HepG2 (cell line): ENCODE data around the gene TMEM255B. TPM values are rescaled to one million over a fixed set of nuclear protein-coding genes. Genes with fewer than 3 reads are reported as not detected.

Experiments
- ATAC-seq: fragments of 200-7000 bp; cut with Tn5 transposase; 3 replicates; pipeline ENCODE4 v1.9.1; 2020; ENCODE audit warnings: mild to moderate bottlenecking, moderate library complexity
- BruUV-seq: library from RNA; stranded (reverse); fragments of 400-500 nt; replicated peaks from 2 replicates; lab custom pipeline; 2021; lab: Mats Ljungman, UMichigan
- CTCF ChIA-PET: fragments of 300-600 bp; formaldehyde crosslinking; extraction: SDS; loops from one replicate; lab custom pipeline; 2021; ENCODE audit warnings: low total read pairs, inconsistent platforms, low intra/inter-chr PET ratio; lab: Yijun Ruan, JAX
- POLR2A ChIA-PET: fragments of 350-600 bp; sonication (Branson Sonifier 250); formaldehyde crosslinking; loops from one replicate; lab custom pipeline; 2020; ENCODE audit warnings: antibody characterized with exemption, inconsistent platforms; lab: Yijun Ruan, JAX
- DNase-seq: peaks from one replicate; pipeline ENCODE4 v3.0.0-alpha.2; 2015; ENCODE audit warnings: low spot score
- FAIRE-seq: peaks from 3 replicates; lab custom pipeline; 2011; peaks lifted over from hg19 to GRCh38; lab: Jason Lieb, UNC
- H2AFZ ChIP-seq: one replicate; pipeline ENCODE4 v1.6.1; 2011; ENCODE audit warnings: low read length, inconsistent platforms
- H3K27ac ChIP-seq: fragments of 300-600 bp; 3 replicates; pipeline ENCODE4 v1.8.0; 2011; ENCODE audit warnings: mixed run types, mild to moderate bottlenecking, mixed read lengths, low read length, inconsistent platforms; ENCODE audit not compliant: insufficient read depth; ENCODE audit errors: extremely low read length
- H3K27me3 ChIP-seq, 2 experiments: fragments of 200-600 bp in 1 of 2; 2 replicates in 1 of 2; 3 replicates in 1 of 2; pipeline versions ENCODE4 v1.6.0 to v1.8.0; 2011; ENCODE audit warnings: low read length in 2 of 2, mild to moderate bottlenecking in 2 of 2, moderate library complexity in 2 of 2, inconsistent platforms in 1 of 2; ENCODE audit not compliant: insufficient read depth in 2 of 2, control insufficient read depth in 1 of 2
- H3K36me3 ChIP-seq, 2 experiments: fragments of 200-600 bp in 1 of 2; replicated peaks in 1 of 2; 2 replicates in 1 of 2; 3 replicates in 1 of 2; pipeline versions ENCODE4 v1.5.1 to v1.8.0; 2011; ENCODE audit warnings: low read length in 2 of 2, inconsistent platforms in 1 of 2; ENCODE audit not compliant: insufficient read depth in 2 of 2, control insufficient read depth in 1 of 2
- H3K4me1 ChIP-seq: 2 replicates; pipeline ENCODE4 v1.5.1; 2012; ENCODE audit warnings: low read length, inconsistent platforms; ENCODE audit not compliant: insufficient read depth
- H3K4me2 ChIP-seq: 2 replicates; pipeline ENCODE4 v1.6.0; 2011; ENCODE audit warnings: low read depth, low read length, inconsistent platforms
- H3K4me3 ChIP-seq, 3 experiments: fragments of 200-600 bp in 1 of 3; sonication (generic), shearing (Covaris generic) in 1 of 3; replicated peaks in 1 of 3; 2 replicates each; pipeline ENCODE4 v1.5.1; 2011 to 2016; ENCODE audit warnings: low read length in 3 of 3, inconsistent platforms in 2 of 3, low read depth in 2 of 3, mild to moderate bottlenecking in 2 of 3, control low read depth in 1 of 3, mixed read lengths in 1 of 3; ENCODE audit not compliant: insufficient read depth in 1 of 3
- H3K79me2 ChIP-seq: one replicate; pipeline ENCODE4 v1.6.1; 2011; ENCODE audit warnings: low read length, inconsistent platforms; ENCODE audit not compliant: insufficient read depth
- H3K9ac ChIP-seq: 2 replicates; pipeline ENCODE4 v1.6.0; 2011; ENCODE audit warnings: mild to moderate bottlenecking, low read depth, low read length, inconsistent platforms; ENCODE audit not compliant: insufficient read depth
- H3K9me3 ChIP-seq: 2 replicates; pipeline ENCODE4 v1.5.1; 2012; ENCODE audit warnings: mild to moderate bottlenecking, low read length
- H4K20me1 ChIP-seq: 2 replicates; pipeline ENCODE4 v1.6.0; 2011; ENCODE audit warnings: inconsistent platforms, mild to moderate bottlenecking, low read length, moderate library complexity; ENCODE audit not compliant: insufficient read depth
- MXI1 ChIP-seq: IDR thresholded peaks from 3 replicates; pipeline ENCODE4 v1.6.1; 2012; ENCODE audit warnings: low read depth, low read length, inconsistent platforms, borderline replicate concordance
- ZBTB3 ChIP-seq: sonication (generic); formaldehyde crosslinking; IDR thresholded peaks from 2 replicates; pipeline ENCODE4 v1.4.0; 2020; ENCODE audit warnings: low read depth, mild to moderate bottlenecking, moderate library complexity, missing genetic modification reagents, borderline replicate concordance
- ZFAT ChIP-seq: sonication (generic); formaldehyde crosslinking; conservative IDR thresholded peaks from 2 replicates; pipeline ENCODE4 v1.8.1; 2023; ENCODE audit warnings: missing genetic modification reagents, inconsistent platforms
- ZFX ChIP-seq: sonication (generic); formaldehyde crosslinking; IDR thresholded peaks from 2 replicates; pipeline ENCODE4 v1.4.0; 2020; ENCODE audit warnings: mild to moderate bottlenecking, low read depth, missing genetic modification reagents, moderate library complexity
- ZNF10 ChIP-seq: sonication (generic); formaldehyde crosslinking; IDR thresholded peaks from 2 replicates; pipeline ENCODE4 v1.4.0; 2020; ENCODE audit warnings: mild to moderate bottlenecking, low read depth, missing genetic modification reagents, borderline replicate concordance
- ZNF24 ChIP-seq: fragments of 450-650 bp; IDR thresholded peaks from 2 replicates; pipeline ENCODE4 v1.6.1; 2017; ENCODE audit warnings: antibody characterized with exemption, mild to moderate bottlenecking
- ZNF530 ChIP-seq: sonication (generic); formaldehyde crosslinking; IDR thresholded peaks from 2 replicates; pipeline ENCODE4 v1.5.0; 2020; ENCODE audit warnings: low read depth, mild to moderate bottlenecking, missing genetic modification reagents
- ZNF747 ChIP-seq: sonication (generic); formaldehyde crosslinking; IDR thresholded peaks from 2 replicates; pipeline ENCODE4 v1.8.1; 2023; ENCODE audit warnings: missing genetic modification reagents, mild to moderate bottlenecking, borderline replicate concordance
- WGBS: methylation state at CpG from one replicate; pipeline ENCODE4 v1.1.6; 2017; ENCODE audit warnings: low lambda C conversion rate; 5-methylcytosine and 5-hydroxymethylcytosine counted together
- in situ Hi-C: cut with HindIII; loops from 2 replicates; pipeline ENCODE4 v1.10.0; 2017; ENCODE audit warnings: low pct_unique_long_range_greater_than_20kb; ENCODE audit not compliant: extremely low pct_ligation_motif_present
- intact Hi-C: fragments of 100-400 bp; cut with micrococcal nuclease; formaldehyde crosslinking; loops from one replicate; pipeline ENCODE4 v1.10.0; 2022; ENCODE audit not compliant: unreplicated experiment
- polyA plus RNA-seq, 8 experiments: library from polyadenylated mRNA; depleted of rRNA in 3 of 8; stranded (reverse) in 7 of 8; unstranded in 1 of 8; fragments of >200 nt; fragmentation: Illumina TruSeq in 4 of 8; extraction: Trizol in 4 of 8; gene quantifications; 2 replicates each; pipeline versions ENCODE4 v1.2.1 to v1.2.3, GENCODE V29; 2011 to 2016; ENCODE audit warnings: low read depth in 4 of 8, missing spikeins in 1 of 8, mixed read lengths in 1 of 8; ENCODE audit not compliant: insufficient read depth in 1 of 8
- total RNA-seq, 5 experiments: library from RNA; depleted of rRNA; stranded (reverse); fragments of >200 nt; fragmentation: Illumina TruSeq; extraction: Trizol; gene quantifications; 2 replicates each; pipeline ENCODE4 v1.2.3, GENCODE V29; 2016; ENCODE audit warnings: low read depth in 1 of 5
- TF ChIP-seq, protein P1 (sequence below): sonication (generic); formaldehyde crosslinking; IDR thresholded peaks from 2 replicates; pipeline ENCODE4 v1.8.0; 2022; ENCODE audit warnings: mild to moderate bottlenecking, missing genetic modification reagents, borderline replicate concordance
- TF ChIP-seq, protein P2 (sequence below): sonication (generic); formaldehyde crosslinking; IDR thresholded peaks from 2 replicates; pipeline ENCODE4 v1.4.0; 2020; ENCODE audit warnings: missing genetic modification reagents
- TF ChIP-seq, protein P3 (sequence below): sonication (generic); formaldehyde crosslinking; IDR thresholded peaks from 2 replicates; pipeline ENCODE4 v1.4.0; 2020; ENCODE audit warnings: mild to moderate bottlenecking, missing genetic modification reagents, borderline replicate concordance

TMEM255B gene
- total and polyA plus RNA-seq, 2 of the 13 experiments (the other 11 are each of a cell fraction or from before 2014, with no cell fraction given): not detected

DNA sequence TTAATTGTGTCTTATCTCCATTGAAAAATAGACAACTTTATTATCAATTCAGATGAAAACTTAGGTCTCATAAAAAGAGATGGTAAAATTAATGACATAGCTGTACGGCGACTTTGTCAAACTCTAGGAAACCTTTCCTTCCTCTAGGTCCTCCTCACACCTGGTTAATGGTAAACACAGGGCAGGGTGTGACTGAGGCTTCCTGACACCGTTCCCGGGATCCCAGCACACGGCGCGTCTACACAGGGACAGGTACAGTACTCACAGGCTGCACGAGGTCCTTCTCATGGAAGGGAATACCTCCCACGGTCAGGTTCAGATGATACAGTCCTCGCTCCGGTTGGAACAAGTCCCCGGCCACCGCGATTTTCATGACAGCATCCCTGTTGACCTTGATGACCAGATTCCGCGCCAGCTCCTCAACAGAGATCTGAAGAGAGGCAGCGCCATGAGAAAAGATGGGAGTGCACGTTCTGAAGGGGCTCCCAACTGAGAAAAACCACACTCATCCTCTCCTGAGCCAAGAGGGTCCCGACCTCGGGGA lies 69.3 kb downstream of the TMEM255B start:
- ChIA-PET CTCF (no interaction called here), POLR2A (no interaction called here)
- no peak for FAIRE-seq
- H2AFZ ChIP-seq: no peak overlapping the region
- H3K27me3 ChIP-seq: no peaks in the 10 kb centered on the region; a peak in 1 of 5 replicates
- DNase-seq: no peak
- ATAC-seq: no peak
- no peaks in the 10 kb centered on the region for H3K36me3 ChIP-seq
- no peaks in the 10 kb centered on the region for H3K79me2 ChIP-seq
- H3K9me3 ChIP-seq: no peaks in the 10 kb centered on the region
- in situ Hi-C loops: no loop called here
- no peaks in the 10 kb centered on the region for H4K20me1 ChIP-seq
- H3K4me3 ChIP-seq: no peak overlapping the region
- WGBS: 80% methylated on average over 14 of the region's 20 CpGs
- H3K27ac ChIP-seq: no peak overlapping the region
- intact Hi-C loops: no loop called here
- no peaks in the 10 kb centered on the region for H3K4me1 ChIP-seq
- BruUV-seq: no TSS peak
- H3K4me2 ChIP-seq: no peak overlapping the region
- no peak overlapping the region for H3K9ac ChIP-seq
- no peak for TF ChIP-seq ZFAT (CRISPR knock-in tag)
- TF ChIP-seq ZFX (CRISPR knock-in tag): no peak
- TF ChIP-seq ZNF530 (CRISPR knock-in tag): no peak
- TF ChIP-seq MXI1: no peak
- TF ChIP-seq, protein P1, sequence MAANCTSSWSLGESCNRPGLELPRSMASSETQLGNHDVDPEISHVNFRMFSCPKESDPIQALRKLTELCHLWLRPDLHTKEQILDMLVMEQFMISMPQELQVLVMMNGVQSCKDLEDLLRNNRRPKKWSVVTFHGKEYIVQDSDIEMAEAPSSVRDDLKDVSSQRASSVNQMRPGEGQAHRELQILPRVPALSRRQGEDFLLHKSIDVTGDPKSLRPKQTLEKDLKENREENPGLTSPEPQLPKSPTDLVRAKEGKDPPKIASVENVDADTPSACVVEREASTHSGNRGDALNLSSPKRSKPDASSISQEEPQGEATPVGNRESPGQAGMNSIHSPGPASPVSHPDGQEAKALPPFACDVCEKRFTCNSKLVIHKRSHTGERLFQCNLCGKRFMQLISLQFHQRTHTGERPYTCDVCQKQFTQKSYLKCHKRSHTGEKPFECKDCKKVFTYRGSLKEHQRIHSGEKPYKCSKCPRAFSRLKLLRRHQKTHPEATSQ (CRISPR knock-in tag): no peak
- TF ChIP-seq, protein P2, sequence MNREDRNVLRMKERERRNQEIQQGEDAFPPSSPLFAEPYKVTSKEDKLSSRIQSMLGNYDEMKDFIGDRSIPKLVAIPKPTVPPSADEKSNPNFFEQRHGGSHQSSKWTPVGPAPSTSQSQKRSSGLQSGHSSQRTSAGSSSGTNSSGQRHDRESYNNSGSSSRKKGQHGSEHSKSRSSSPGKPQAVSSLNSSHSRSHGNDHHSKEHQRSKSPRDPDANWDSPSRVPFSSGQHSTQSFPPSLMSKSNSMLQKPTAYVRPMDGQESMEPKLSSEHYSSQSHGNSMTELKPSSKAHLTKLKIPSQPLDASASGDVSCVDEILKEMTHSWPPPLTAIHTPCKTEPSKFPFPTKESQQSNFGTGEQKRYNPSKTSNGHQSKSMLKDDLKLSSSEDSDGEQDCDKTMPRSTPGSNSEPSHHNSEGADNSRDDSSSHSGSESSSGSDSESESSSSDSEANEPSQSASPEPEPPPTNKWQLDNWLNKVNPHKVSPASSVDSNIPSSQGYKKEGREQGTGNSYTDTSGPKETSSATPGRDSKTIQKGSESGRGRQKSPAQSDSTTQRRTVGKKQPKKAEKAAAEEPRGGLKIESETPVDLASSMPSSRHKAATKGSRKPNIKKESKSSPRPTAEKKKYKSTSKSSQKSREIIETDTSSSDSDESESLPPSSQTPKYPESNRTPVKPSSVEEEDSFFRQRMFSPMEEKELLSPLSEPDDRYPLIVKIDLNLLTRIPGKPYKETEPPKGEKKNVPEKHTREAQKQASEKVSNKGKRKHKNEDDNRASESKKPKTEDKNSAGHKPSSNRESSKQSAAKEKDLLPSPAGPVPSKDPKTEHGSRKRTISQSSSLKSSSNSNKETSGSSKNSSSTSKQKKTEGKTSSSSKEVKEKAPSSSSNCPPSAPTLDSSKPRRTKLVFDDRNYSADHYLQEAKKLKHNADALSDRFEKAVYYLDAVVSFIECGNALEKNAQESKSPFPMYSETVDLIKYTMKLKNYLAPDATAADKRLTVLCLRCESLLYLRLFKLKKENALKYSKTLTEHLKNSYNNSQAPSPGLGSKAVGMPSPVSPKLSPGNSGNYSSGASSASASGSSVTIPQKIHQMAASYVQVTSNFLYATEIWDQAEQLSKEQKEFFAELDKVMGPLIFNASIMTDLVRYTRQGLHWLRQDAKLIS (CRISPR knock-in tag): no peak
- no peak for TF ChIP-seq ZNF747 (CRISPR knock-in tag)
- no peak for TF ChIP-seq ZNF10 (CRISPR knock-in tag)
- no peak for TF ChIP-seq ZNF24
- TF ChIP-seq, protein P3, sequence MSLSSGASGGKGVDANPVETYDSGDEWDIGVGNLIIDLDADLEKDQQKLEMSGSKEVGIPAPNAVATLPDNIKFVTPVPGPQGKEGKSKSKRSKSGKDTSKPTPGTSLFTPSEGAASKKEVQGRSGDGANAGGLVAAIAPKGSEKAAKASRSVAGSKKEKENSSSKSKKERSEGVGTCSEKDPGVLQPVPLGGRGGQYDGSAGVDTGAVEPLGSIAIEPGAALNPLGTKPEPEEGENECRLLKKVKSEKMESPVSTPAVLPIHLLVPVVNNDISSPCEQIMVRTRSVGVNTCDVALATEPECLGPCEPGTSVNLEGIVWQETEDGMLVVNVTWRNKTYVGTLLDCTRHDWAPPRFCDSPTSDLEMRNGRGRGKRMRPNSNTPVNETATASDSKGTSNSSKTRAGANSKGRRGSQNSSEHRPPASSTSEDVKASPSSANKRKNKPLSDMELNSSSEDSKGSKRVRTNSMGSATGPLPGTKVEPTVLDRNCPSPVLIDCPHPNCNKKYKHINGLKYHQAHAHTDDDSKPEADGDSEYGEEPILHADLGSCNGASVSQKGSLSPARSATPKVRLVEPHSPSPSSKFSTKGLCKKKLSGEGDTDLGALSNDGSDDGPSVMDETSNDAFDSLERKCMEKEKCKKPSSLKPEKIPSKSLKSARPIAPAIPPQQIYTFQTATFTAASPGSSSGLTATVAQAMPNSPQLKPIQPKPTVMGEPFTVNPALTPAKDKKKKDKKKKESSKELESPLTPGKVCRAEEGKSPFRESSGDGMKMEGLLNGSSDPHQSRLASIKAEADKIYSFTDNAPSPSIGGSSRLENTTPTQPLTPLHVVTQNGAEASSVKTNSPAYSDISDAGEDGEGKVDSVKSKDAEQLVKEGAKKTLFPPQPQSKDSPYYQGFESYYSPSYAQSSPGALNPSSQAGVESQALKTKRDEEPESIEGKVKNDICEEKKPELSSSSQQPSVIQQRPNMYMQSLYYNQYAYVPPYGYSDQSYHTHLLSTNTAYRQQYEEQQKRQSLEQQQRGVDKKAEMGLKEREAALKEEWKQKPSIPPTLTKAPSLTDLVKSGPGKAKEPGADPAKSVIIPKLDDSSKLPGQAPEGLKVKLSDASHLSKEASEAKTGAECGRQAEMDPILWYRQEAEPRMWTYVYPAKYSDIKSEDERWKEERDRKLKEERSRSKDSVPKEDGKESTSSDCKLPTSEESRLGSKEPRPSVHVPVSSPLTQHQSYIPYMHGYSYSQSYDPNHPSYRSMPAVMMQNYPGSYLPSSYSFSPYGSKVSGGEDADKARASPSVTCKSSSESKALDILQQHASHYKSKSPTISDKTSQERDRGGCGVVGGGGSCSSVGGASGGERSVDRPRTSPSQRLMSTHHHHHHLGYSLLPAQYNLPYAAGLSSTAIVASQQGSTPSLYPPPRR (CRISPR knock-in tag): no peak
- TF ChIP-seq ZBTB3 (CRISPR knock-in tag): no peak
